B cell (primary cell): ENCODE data around the gene LRRC4C. TPM values are rescaled to one million over a fixed set of nuclear protein-coding genes. Genes with fewer than 3 reads are reported as not detected.

Experiments
- ATAC-seq: fragments of 200-7000 bp; cut with Tn5 transposase; one replicate; pipeline ENCODE4 v1.10.0; 2021; ENCODE audit warnings: low read depth, mild to moderate bottlenecking, moderate number of reproducible peaks, moderate library complexity
- CTCF ChIA-PET: fragments of 350-600 bp; sonication (Branson Sonifier 250); formaldehyde crosslinking; loops from one replicate; lab custom pipeline; 2021; ENCODE audit warnings: antibody characterized with exemption, inconsistent platforms; lab: Charles Lee
- POLR2A ChIA-PET: fragments of 350-600 bp; sonication (Branson Sonifier 250); formaldehyde crosslinking; loops from one replicate; lab custom pipeline; 2021; ENCODE audit warnings: antibody characterized with exemption; lab: Charles Lee
- DNase-seq: peaks from one replicate; pipeline ENCODE4 v3.0.0; 2013
- H2AFZ ChIP-seq: 2 replicates; pipeline ENCODE4 v1.6.1; 2012; ENCODE audit warnings: mild to moderate bottlenecking, low read depth, low read length; ENCODE audit not compliant: insufficient read depth, poor library complexity, severe bottlenecking
- H3K27ac ChIP-seq, 2 donors: 1 replicate in 1 of 2; 2 replicates in 1 of 2; pipeline ENCODE4 v1.5.1; 2012 to 2013; ENCODE audit warnings: low read length in 2 of 2, mild to moderate bottlenecking in 2 of 2, moderate library complexity in 1 of 2
- H3K27me3 ChIP-seq, 4 experiments: fragments of 200-600 bp in 1 of 4; sonication (generic) in 1 of 4; replicated peaks in 1 of 4; 1 replicate in 2 of 4; 2 replicates in 2 of 4; pipeline versions ENCODE4 v1.6.1 to v1.7.0; 2013 to 2016; ENCODE audit warnings: low read length in 3 of 4, mild to moderate bottlenecking in 2 of 4, mixed read lengths in 1 of 4, moderate library complexity in 1 of 4; ENCODE audit not compliant: insufficient read depth in 4 of 4, control insufficient read depth in 3 of 4; ENCODE audit errors: control extremely low read depth in 1 of 4
- H3K36me3 ChIP-seq, 2 experiments: replicated peaks in 1 of 2; 1 replicate in 1 of 2; 2 replicates in 1 of 2; pipeline versions ENCODE4 v1.6.1 to v1.7.1; 2013; ENCODE audit warnings: low read length in 1 of 2; ENCODE audit not compliant: insufficient read depth in 2 of 2, control insufficient read depth in 1 of 2; ENCODE audit errors: control extremely low read depth in 1 of 2, extremely low read depth in 1 of 2
- H3K4me1 ChIP-seq, 2 donors: fragments of 200-600 bp in 1 of 2; sonication (generic) in 1 of 2; 1 replicate in 1 of 2; 2 replicates in 1 of 2; pipeline versions ENCODE4 v1.5.1 to v1.6.1; 2013 to 2017; ENCODE audit warnings: low read length in 2 of 2; ENCODE audit not compliant: control insufficient read depth in 2 of 2, insufficient read depth in 2 of 2
- H3K4me2 ChIP-seq: replicated peaks from 2 replicates; pipeline ENCODE3; 2012; ENCODE audit warnings: mild to moderate bottlenecking, low read depth, low read length; ENCODE audit not compliant: poor library complexity, severe bottlenecking
- H3K4me3 ChIP-seq, 5 experiments: fragments of 200-600 bp in 1 of 5; sonication (generic) in 1 of 5; 1 replicate in 3 of 5; 2 replicates in 2 of 5; pipeline versions ENCODE4 v1.5.1 to v1.7.0; 2011 to 2016; ENCODE audit warnings: low read length in 4 of 5, mild to moderate bottlenecking in 4 of 5, low read depth in 2 of 5, control low read depth in 1 of 5, moderate library complexity in 1 of 5; ENCODE audit not compliant: insufficient read depth in 1 of 5; ENCODE audit errors: control extremely low read depth in 1 of 5, extremely low read depth in 1 of 5
- H3K79me2 ChIP-seq: fragments of 200-600 bp; sonication (generic); one replicate; pipeline ENCODE4 v1.6.0; 2016; ENCODE audit warnings: low read length; ENCODE audit not compliant: control insufficient read depth, insufficient read depth
- H3K9ac ChIP-seq: fragments of 200-600 bp; sonication (generic); 2 replicates; pipeline ENCODE4 v1.6.1; 2017; ENCODE audit warnings: mild to moderate bottlenecking, low read length, moderate library complexity
- H3K9me3 ChIP-seq, 3 donors: one replicate each; pipeline versions ENCODE4 v1.6.1 to v1.7.1; 2013; ENCODE audit warnings: low read length in 2 of 3; ENCODE audit not compliant: control insufficient read depth in 2 of 3, insufficient read depth in 1 of 3; ENCODE audit errors: control extremely low read depth in 1 of 3
- H4K20me1 ChIP-seq: 2 replicates; pipeline ENCODE4 v1.6.0; 2012; ENCODE audit warnings: mild to moderate bottlenecking, low read length; ENCODE audit not compliant: insufficient read depth, control insufficient read depth, poor library complexity, severe bottlenecking
- H3K27ac Mint-ChIP-seq: one replicate; pipeline ENCODE4 v1.8.0; 2021; ENCODE audit warnings: mixed read lengths
- H3K27me3 Mint-ChIP-seq: one replicate; pipeline ENCODE4 v1.8.0; 2021; ENCODE audit warnings: mixed read lengths
- H3K4me1 Mint-ChIP-seq: one replicate; pipeline ENCODE4 v1.8.0; 2021; ENCODE audit warnings: mixed read lengths
- H3K4me3 Mint-ChIP-seq: one replicate; pipeline ENCODE4 v1.8.0; 2021; ENCODE audit warnings: mixed read lengths
- H3K9me3 Mint-ChIP-seq: one replicate; pipeline ENCODE4 v1.8.0; 2022; ENCODE audit warnings: mixed read lengths; ENCODE audit not compliant: insufficient read depth
- CTCF ChIP-seq: fragments of 200-600 bp; IDR thresholded peaks from one replicate; pipeline ENCODE4 v1.8.0; 2022; ENCODE audit warnings: antibody characterized with exemption, mild to moderate bottlenecking
- EZH2 ChIP-seq: IDR thresholded peaks from 2 replicates; pipeline ENCODE4 v1.6.1; 2012; ENCODE audit warnings: borderline replicate concordance, low read depth, mild to moderate bottlenecking, moderate library complexity, low read length; ENCODE audit not compliant: insufficient read depth, poor library complexity, severe bottlenecking
- WGBS: methylation state at CpG from one replicate; pipeline ENCODE4 v1.1.5; 2013; ENCODE audit warnings: missing lambda C conversion rate; ENCODE audit not compliant: insufficient coverage; 5-methylcytosine and 5-hydroxymethylcytosine counted together
- intact Hi-C: fragments of 100-400 bp; cut with micrococcal nuclease; formaldehyde crosslinking; loops from one replicate; pipeline ENCODE4 v1.10.0; 2022
- polyA plus RNA-seq: library from polyadenylated mRNA; depleted of rRNA; stranded (reverse); fragments of >200 nt; gene quantifications from 2 replicates; pipeline ENCODE4 v1.2.3, GENCODE V29; 2012
- total RNA-seq, 2 donors: library from RNA; stranded (reverse); fragments of 120-200 nt in 1 of 2; gene quantifications; 1 replicate in 1 of 2; 2 replicates in 1 of 2; pipeline versions ENCODE4 v1.2.3 to v1.2.4, GENCODE V29; 2013 to 2022

Gene LRRC4C
- total and polyA plus RNA-seq, 2 donors (not counting 1 experiment from before 2014, with no cell fraction given), result 0.57 TPM; not detected in 1

- intact Hi-C loops, result no loop called here
- no peak overlapping the region for H3K27ac Mint-ChIP-seq
- POLR2A ChIA-PET, result no interaction called here
Observed at GRCh38 chr11:40119661-40120060, 1339.8 kb downstream of the LRRC4C start.

GRCh38 chr11:40118780-40119179 lies 1340.7 kb downstream of the LRRC4C start:
- Mint-ChIP-seq H3K27me3 (no peaks in the 10 kb centered on the region), H3K4me3 (no peak overlapping the region), H3K9me3 (peaks cover 2% of the 10 kb centered on the region), H3K27ac (no peak overlapping the region), H3K4me1 (no peaks in the 10 kb centered on the region)
- Histone ChIP-seq H3K4me3 (no peak overlapping the region), H4K20me1 (no peaks in the 10 kb centered on the region), H3K4me1 (no peaks in the 10 kb centered on the region), H3K9ac (no peak overlapping the region), H3K27me3 (no peaks in the 10 kb centered on the region), H3K9me3 (peaks cover 0 to 8% (median 0%) of the 10 kb centered on the region in 3 donors), H3K27ac (no peak overlapping the region), H2AFZ (no peak overlapping the region), H3K36me3 (no peaks in the 10 kb centered on the region), H3K4me2 (no peak overlapping the region), H3K79me2 (no peaks in the 10 kb centered on the region)
- no peak for DNase-seq
- TF ChIP-seq EZH2, result no peak
- TF ChIP-seq CTCF, result no peak
- ATAC-seq, result no peak
- intact Hi-C loops, result no loop called here
- POLR2A ChIA-PET, result no interaction called here
- CTCF ChIA-PET, result no interaction called here
- WGBS, result 100% methylated on average over 1 of the region's 2 CpGs

More at GRCh38 chr11:40119661-40120060, 1339.8 kb downstream of the LRRC4C start:
- H2AFZ ChIP-seq, result no peak overlapping the region
- ATAC-seq, result no peak
- Mint-ChIP-seq H3K9me3 (peaks cover 2% of the 10 kb centered on the region), H3K4me3 (no peak overlapping the region), H3K27me3 (no peaks in the 10 kb centered on the region), H3K4me1 (no peaks in the 10 kb centered on the region)
- peaks cover 0 to 8% (median 0%) of the 10 kb centered on the region in 3 donors for H3K9me3 ChIP-seq
- no peak overlapping the region for H3K4me2 ChIP-seq
- H3K79me2 ChIP-seq, result no peaks in the 10 kb centered on the region
- H4K20me1 ChIP-seq, result no peaks in the 10 kb centered on the region
- CTCF ChIA-PET, result no interaction called here
- TF ChIP-seq EZH2 (no peak), CTCF (no peak)
- no peaks in the 10 kb centered on the region for H3K27me3 ChIP-seq
- H3K4me1 ChIP-seq, result no peaks in the 10 kb centered on the region
- 76% methylated on average over 1 of the region's 1 CpG for WGBS
- H3K27ac ChIP-seq, result no peak overlapping the region
- DNase-seq, result no peak
- H3K36me3 ChIP-seq, result no peaks in the 10 kb centered on the region
- H3K9ac ChIP-seq, result no peak overlapping the region
- H3K4me3 ChIP-seq, result no peak overlapping the region
